Trophoblast cell (in vitro differentiated cells and primary cell): Measurements from ENCODE around the gene MEGF8.

Experiments
- DNase-seq, 2 donors: peaks; one replicate each; pipeline ENCODE4 v3.0.0-alpha.2; 2016
- H2AFZ ChIP-seq: 2 replicates; pipeline ENCODE4 v1.6.1; 2013; ENCODE audit warnings: low read length, moderate library complexity, mild to moderate bottlenecking; ENCODE audit not compliant: insufficient read depth, poor library complexity
- H2AK5ac ChIP-seq: 2 replicates; pipeline ENCODE4 v1.6.1; 2013; ENCODE audit warnings: mild to moderate bottlenecking, low read length
- H2BK120ac ChIP-seq: 2 replicates; pipeline ENCODE4 v1.6.1; 2013; ENCODE audit warnings: low read length, mild to moderate bottlenecking, moderate library complexity; ENCODE audit not compliant: insufficient read depth, poor library complexity
- H2BK12ac ChIP-seq: 2 replicates; pipeline ENCODE4 v1.6.1; 2013; ENCODE audit warnings: mild to moderate bottlenecking, low read length, moderate library complexity
- H2BK5ac ChIP-seq: 2 replicates; pipeline ENCODE4 v1.6.1; 2013; ENCODE audit warnings: low read length, low read depth, moderate library complexity, mild to moderate bottlenecking; ENCODE audit not compliant: poor library complexity
- H3K14ac ChIP-seq: 2 replicates; pipeline ENCODE4 v1.6.1; 2013; ENCODE audit warnings: mild to moderate bottlenecking, low read length
- H3K18ac ChIP-seq: 2 replicates; pipeline ENCODE4 v1.6.1; 2013; ENCODE audit warnings: mild to moderate bottlenecking, low read length
- H3K23ac ChIP-seq: 2 replicates; pipeline ENCODE4 v1.6.1; 2013; ENCODE audit warnings: low read length
- H3K27ac ChIP-seq: 2 replicates; pipeline ENCODE4 v1.5.1; 2013; ENCODE audit warnings: low read depth, mild to moderate bottlenecking, inconsistent platforms, low read length, moderate library complexity
- H3K27me3 ChIP-seq: 2 replicates; pipeline ENCODE4 v1.6.1; 2013; ENCODE audit warnings: inconsistent platforms, mild to moderate bottlenecking, low read length, moderate library complexity; ENCODE audit not compliant: insufficient read depth
- H3K36me3 ChIP-seq, 2 experiments: 1 replicate in 1 of 2; 2 replicates in 1 of 2; pipeline ENCODE4 v1.6.1; 2013; ENCODE audit warnings: low read length in 2 of 2, mild to moderate bottlenecking in 2 of 2, moderate library complexity in 1 of 2; ENCODE audit not compliant: insufficient read depth in 2 of 2, control insufficient read depth in 1 of 2
- H3K4ac ChIP-seq: 2 replicates; pipeline ENCODE4 v1.6.1; 2013; ENCODE audit warnings: low read depth, mild to moderate bottlenecking, low read length, moderate library complexity
- H3K4me1 ChIP-seq, 2 experiments: 1 replicate in 1 of 2; 2 replicates in 1 of 2; pipeline ENCODE4 v1.6.1; 2013; ENCODE audit warnings: low read length in 2 of 2, mild to moderate bottlenecking in 2 of 2, moderate library complexity in 1 of 2; ENCODE audit not compliant: insufficient read depth in 2 of 2, control insufficient read depth in 1 of 2
- H3K4me2 ChIP-seq: 2 replicates; pipeline ENCODE4 v1.6.1; 2013; ENCODE audit warnings: inconsistent platforms, mild to moderate bottlenecking, low read length, moderate library complexity
- H3K4me3 ChIP-seq: 2 replicates; pipeline ENCODE4 v1.5.1; 2013; ENCODE audit warnings: mild to moderate bottlenecking, low read depth, low read length, inconsistent platforms
- H3K79me1 ChIP-seq: one replicate; pipeline ENCODE4 v1.6.1; 2013; ENCODE audit warnings: low read length
- H3K79me2 ChIP-seq: 2 replicates; pipeline ENCODE4 v1.6.1; 2013; ENCODE audit warnings: low read length, mild to moderate bottlenecking; ENCODE audit not compliant: control insufficient read depth, insufficient read depth, poor library complexity
- H3K9ac ChIP-seq: 2 replicates; pipeline ENCODE4 v1.6.1; 2013; ENCODE audit warnings: mild to moderate bottlenecking, low read length
- H3K9me3 ChIP-seq: 2 replicates; pipeline ENCODE4 v1.6.1; 2013; ENCODE audit warnings: low read depth, mild to moderate bottlenecking, control low read depth, inconsistent platforms, low read length; ENCODE audit not compliant: insufficient read depth
- H4K12ac ChIP-seq: 2 replicates; pipeline ENCODE4 v1.6.1; 2013; ENCODE audit warnings: low read depth, mild to moderate bottlenecking, low read length, moderate library complexity
- H4K8ac ChIP-seq: 2 replicates; pipeline ENCODE4 v1.6.1; 2013; ENCODE audit warnings: low read depth, mild to moderate bottlenecking, low read length, moderate library complexity
- H4K91ac ChIP-seq: one replicate; pipeline ENCODE4 v1.6.1; 2013; ENCODE audit warnings: low read depth, mild to moderate bottlenecking, low read length, moderate library complexity
- WGBS: extraction: QIAGEN DNeasy Blood & Tissue Kit; methylation state at CpG from one replicate; pipeline ENCODE4 v1.1.7; 2013; ENCODE audit warnings: missing lambda C conversion rate; ENCODE audit not compliant: insufficient read length, insufficient coverage; ENCODE audit errors: extremely low coverage; 5-methylcytosine and 5-hydroxymethylcytosine counted together

MEGF8 gene

GRCh38 chr19:42357290-42357689, 31.9 kb downstream of the MEGF8 start:
- DNase-seq: no peak
- no peak overlapping the region for H2BK5ac ChIP-seq
- H3K4me1 ChIP-seq: peaks cover 5 to 6% of the 10 kb centered on the region in 2 experiments
- peaks cover 2% of the 10 kb centered on the region for H3K9me3 ChIP-seq
- H3K4me3 ChIP-seq: no peak overlapping the region
- no peak overlapping the region for H3K4ac ChIP-seq
- no peak overlapping the region for H3K4me2 ChIP-seq
- no peak overlapping the region for H3K9ac ChIP-seq
- H3K27ac ChIP-seq: no peak overlapping the region
- H3K27me3 ChIP-seq: no peaks in the 10 kb centered on the region
- no peak overlapping the region for H3K18ac ChIP-seq
- no peak overlapping the region for H2BK12ac ChIP-seq
- no peak overlapping the region for H2AFZ ChIP-seq
- H2BK120ac ChIP-seq: no peak overlapping the region
- no peaks in the 10 kb centered on the region for H3K79me1 ChIP-seq
- no peak overlapping the region for H4K12ac ChIP-seq
- no peak overlapping the region for H4K8ac ChIP-seq
- H4K91ac ChIP-seq: no peak overlapping the region
- no CpG with 5 or more reads among the region's 12 CpGs for WGBS
- peaks cover 36 to 43% of the 10 kb centered on the region in 2 experiments for H3K36me3 ChIP-seq
- no peak overlapping the region for H3K23ac ChIP-seq
- no peaks in the 10 kb centered on the region for H3K79me2 ChIP-seq
- no peak overlapping the region for H2AK5ac ChIP-seq
- no peak overlapping the region for H3K14ac ChIP-seq

GRCh38 chr19:42360787-42361544, 35.5 kb downstream of the MEGF8 start:
- H2AFZ ChIP-seq: no peak overlapping the region
- peak in 1 of 2 donors; percentile 6 for DNase-seq

GRCh38 chr19:42361545-42361910, 36.1 kb downstream of the MEGF8 start:
- no peak overlapping the region for H3K14ac ChIP-seq
- no peak overlapping the region for H3K4me2 ChIP-seq
- H3K4me3 ChIP-seq: no peak overlapping the region
- no peak overlapping the region for H2BK5ac ChIP-seq
- peaks cover 5 to 6% of the 10 kb centered on the region in 2 experiments for H3K4me1 ChIP-seq
- H3K18ac ChIP-seq: no peak overlapping the region
- no peak overlapping the region for H4K91ac ChIP-seq
- H3K79me1 ChIP-seq: no peaks in the 10 kb centered on the region
- no peaks in the 10 kb centered on the region for H3K9me3 ChIP-seq
- no peaks in the 10 kb centered on the region for H3K27me3 ChIP-seq
- no peak for DNase-seq
- H3K36me3 ChIP-seq: peaks cover 25% of the 10 kb centered on the region in 2 experiments
- WGBS: no CpG with 5 or more reads among the region's 7 CpGs
- H3K9ac ChIP-seq: no peak overlapping the region
- H4K8ac ChIP-seq: no peak overlapping the region
- no peak overlapping the region for H2BK120ac ChIP-seq
- no peaks in the 10 kb centered on the region for H3K79me2 ChIP-seq
- no peak overlapping the region for H3K4ac ChIP-seq
- H3K23ac ChIP-seq: no peak overlapping the region
- H4K12ac ChIP-seq: no peak overlapping the region
- H2BK12ac ChIP-seq: no peak overlapping the region
- H2AK5ac ChIP-seq: no peak overlapping the region
- H3K27ac ChIP-seq: no peak overlapping the region
- H2AFZ ChIP-seq: no peak overlapping the region

More at GRCh38 chr19:42360787-42361544, 35.5 kb downstream of the MEGF8 start:
- Histone ChIP-seq H3K27me3 (no peaks in the 10 kb centered on the region), H3K79me2 (no peaks in the 10 kb centered on the region), H3K4ac (no peak overlapping the region), H3K4me1 (peaks cover 5 to 6% of the 10 kb centered on the region in 2 experiments), H2BK12ac (no peak overlapping the region), H3K9ac (peak overlapping the region; percentile 29), H4K8ac (no peak overlapping the region), H3K9me3 (no peaks in the 10 kb centered on the region), H2BK120ac (no peak overlapping the region), H3K23ac (no peak overlapping the region), H3K4me2 (no peak overlapping the region), H3K14ac (no peak overlapping the region), H3K18ac (no peak overlapping the region), H4K91ac (no peak overlapping the region), H3K79me1 (no peaks in the 10 kb centered on the region), H2AK5ac (no peak overlapping the region), H3K36me3 (peaks cover 30 to 31% of the 10 kb centered on the region in 2 experiments), H4K12ac (no peak overlapping the region), H3K27ac (peak overlapping the region; percentile 23), H3K4me3 (no peak overlapping the region), H2BK5ac (no peak overlapping the region)
- no CpG with 5 or more reads among the region's 16 CpGs for WGBS

- Histone ChIP-seq H3K27me3 (no peaks in the 10 kb centered on the region), H3K36me3 (peaks cover 17 to 18% of the 10 kb centered on the region in 2 experiments), H3K23ac (no peak overlapping the region), H3K9ac (no peak overlapping the region), H3K9me3 (no peaks in the 10 kb centered on the region), H3K79me1 (no peaks in the 10 kb centered on the region), H4K12ac (no peak overlapping the region), H2BK5ac (no peak overlapping the region), H2AFZ (no peak overlapping the region), H3K4ac (no peak overlapping the region), H3K4me1 (peaks cover 5 to 6% of the 10 kb centered on the region in 2 experiments), H3K18ac (no peak overlapping the region), H3K4me2 (no peak overlapping the region), H3K4me3 (no peak overlapping the region), H2BK120ac (no peak overlapping the region), H3K14ac (no peak overlapping the region), H4K91ac (no peak overlapping the region), H4K8ac (no peak overlapping the region), H2AK5ac (no peak overlapping the region), H2BK12ac (no peak overlapping the region), H3K79me2 (no peaks in the 10 kb centered on the region), H3K27ac (no peak overlapping the region)
- no CpG with 5 or more reads among the region's 14 CpGs for WGBS
- DNase-seq: no peak
Observed at GRCh38 chr19:42362342-42362741, 36.9 kb downstream of the MEGF8 start.
